SU-DHL-6 (cell line): ENCODE data around the gene IGFBPL1.

Source experiments
- H2AFZ ChIP-seq: fragments of 200-600 bp; sonication (generic); 2 replicates; pipeline ENCODE4 v1.6.1; 2014; ENCODE audit warnings: low read depth, mild to moderate bottlenecking, moderate library complexity, mixed read lengths, antibody characterized with exemption, low read length; ENCODE audit not compliant: severe bottlenecking
- H3F3A ChIP-seq: fragments of 200-600 bp; shearing (Covaris generic); 2 replicates; pipeline ENCODE4 v1.6.0; 2016; ENCODE audit warnings: antibody characterized with exemption, mild to moderate bottlenecking; ENCODE audit not compliant: insufficient read depth
- H3K27ac ChIP-seq: fragments of 200-600 bp; sonication (generic); 2 replicates; pipeline ENCODE4 v1.5.1; 2016; ENCODE audit warnings: low read depth, mild to moderate bottlenecking, low read length, moderate library complexity, mixed read lengths
- H3K27me3 ChIP-seq: fragments of 200-600 bp; sonication (generic), shearing (Covaris generic); 2 replicates; pipeline ENCODE4 v1.6.0; 2014; ENCODE audit warnings: mild to moderate bottlenecking, low read length
- H3K36me3 ChIP-seq: fragments of 200-600 bp; sonication (generic); 2 replicates; pipeline ENCODE4 v1.6.1; 2014; ENCODE audit warnings: mild to moderate bottlenecking, low read length, mixed read lengths
- H3K4me2 ChIP-seq: fragments of 300-600, 200-600 bp; shearing (Covaris generic), sonication (generic); 2 replicates; pipeline ENCODE4 v1.6.0; 2014; ENCODE audit warnings: low read length, low read depth, mild to moderate bottlenecking; ENCODE audit not compliant: poor library complexity, severe bottlenecking
- H3K4me3 ChIP-seq: fragments of 200-600 bp; sonication (generic); 2 replicates; pipeline ENCODE4 v1.5.1; 2014; ENCODE audit warnings: antibody characterized with exemption, low read length, mild to moderate bottlenecking, mixed read lengths; ENCODE audit not compliant: insufficient read depth, poor library complexity, severe bottlenecking
- H3K79me2 ChIP-seq: fragments of 200-600 bp; sonication (generic); 2 replicates; pipeline ENCODE4 v1.6.1; 2014; ENCODE audit warnings: mild to moderate bottlenecking, low read length, moderate library complexity; ENCODE audit not compliant: insufficient read depth
- H3K9ac ChIP-seq: fragments of 200-600 bp; sonication (generic); 2 replicates; pipeline ENCODE4 v1.7.0; 2014; ENCODE audit warnings: mild to moderate bottlenecking, low read length
- H3K9me2 ChIP-seq: fragments of 200-600 bp; sonication (generic); replicated peaks from 2 replicates; pipeline ENCODE4 v1.6.1; 2014; ENCODE audit warnings: low read length; ENCODE audit not compliant: insufficient read depth
- H3K9me3 ChIP-seq: fragments of 200-600 bp; sonication (generic); 2 replicates; pipeline ENCODE4 v1.6.1; 2014; ENCODE audit warnings: low read length, mixed read lengths; ENCODE audit not compliant: insufficient read depth
- H4K20me1 ChIP-seq: fragments of 200-600 bp; sonication (generic); 2 replicates; pipeline ENCODE4 v1.6.1; 2014; ENCODE audit warnings: low read depth, mild to moderate bottlenecking, antibody characterized with exemption, low read length, moderate library complexity, mixed read lengths
- CTCF ChIP-seq: fragments of 200-600 bp; sonication (generic); IDR thresholded peaks from one replicate; pipeline ENCODE4 v1.5.1; 2017; ENCODE audit warnings: antibody characterized with exemption, mild to moderate bottlenecking, low read length, moderate library complexity; ENCODE audit not compliant: insufficient read depth, poor library complexity, severe bottlenecking
- EZH2phosphoT487 ChIP-seq: fragments of 200-600 bp; sonication (generic), shearing (Covaris generic); conservative IDR thresholded peaks from 2 replicates; pipeline ENCODE4 v1.6.1; 2018; ENCODE audit warnings: mild to moderate bottlenecking, antibody characterized with exemption, low read length, moderate library complexity, mixed read lengths

Gene IGFBPL1

DNA sequence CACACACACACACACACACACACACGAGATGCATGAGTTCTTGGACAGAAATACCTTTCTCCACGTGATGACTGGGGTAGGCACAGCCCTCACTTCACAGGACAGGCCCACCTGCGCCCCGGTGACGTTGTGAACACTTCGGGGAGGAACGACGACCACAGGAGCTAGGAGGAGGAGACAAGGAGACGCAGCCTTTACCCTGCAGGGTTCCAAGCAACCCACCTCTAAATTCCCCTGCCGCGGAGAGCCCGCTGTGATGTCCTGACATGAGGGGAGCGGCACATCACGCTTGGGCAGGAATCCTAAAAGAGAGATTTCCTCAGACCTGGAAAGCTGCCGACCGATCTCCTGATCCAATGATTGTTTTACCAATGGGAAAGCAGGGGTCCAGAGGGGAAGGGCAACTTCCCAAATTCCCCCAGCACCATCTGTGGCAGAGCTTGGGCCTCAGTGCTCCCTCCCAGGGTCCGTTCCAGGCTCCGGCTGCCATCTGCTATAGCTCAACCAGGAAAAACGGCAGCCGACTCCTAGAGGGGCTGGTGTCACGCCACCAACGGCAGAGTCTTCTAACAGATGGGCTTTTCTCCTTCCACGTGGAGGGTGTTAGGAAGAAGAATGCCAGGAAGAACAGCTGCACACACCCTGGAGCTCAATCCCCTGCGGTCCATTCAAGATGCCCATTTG lies 10.1 kb downstream of the IGFBPL1 start:
- H3K9me3 ChIP-seq, result no peaks in the 10 kb centered on the region
- no peaks in the 10 kb centered on the region for H3F3A ChIP-seq
- no peak overlapping the region for H3K9ac ChIP-seq
- no peaks in the 10 kb centered on the region for H3K27me3 ChIP-seq
- no peak overlapping the region for H2AFZ ChIP-seq
- H3K9me2 ChIP-seq, result no peaks in the 10 kb centered on the region
- no peaks in the 10 kb centered on the region for H4K20me1 ChIP-seq
- no peak overlapping the region for H3K4me3 ChIP-seq
- TF ChIP-seq EZH2phosphoT487 (no peak), CTCF (no peak)
- H3K27ac ChIP-seq, result no peak overlapping the region
- H3K36me3 ChIP-seq, result no peaks in the 10 kb centered on the region
- no peaks in the 10 kb centered on the region for H3K79me2 ChIP-seq
- no peak overlapping the region for H3K4me2 ChIP-seq

DNA sequence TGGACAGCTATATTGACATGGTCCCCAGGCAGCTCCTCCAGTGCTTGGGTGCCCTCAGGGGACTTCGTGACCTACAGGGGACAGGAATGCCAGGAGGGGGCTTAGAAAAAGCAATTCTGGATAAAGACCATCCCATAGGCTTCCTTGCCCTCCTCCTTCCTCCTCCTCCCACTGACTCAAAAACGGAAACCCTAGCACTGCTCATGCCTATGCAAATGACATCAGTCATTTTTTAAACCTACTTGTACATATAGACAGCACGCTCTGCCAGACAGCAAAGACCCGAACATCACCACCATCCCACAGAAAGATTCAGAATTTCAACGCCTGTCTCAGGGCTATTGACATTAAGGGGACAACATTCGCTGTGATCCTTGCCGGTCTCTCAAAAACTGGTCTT lies 11.0 kb downstream of the IGFBPL1 start:
- H3K79me2 ChIP-seq, result no peaks in the 10 kb centered on the region
- no peak overlapping the region for H3K4me3 ChIP-seq
- H4K20me1 ChIP-seq, result no peaks in the 10 kb centered on the region
- TF ChIP-seq EZH2phosphoT487 (no peak), CTCF (no peak)
- H3K36me3 ChIP-seq, result no peaks in the 10 kb centered on the region
- no peak overlapping the region for H3K9ac ChIP-seq
- H3K9me2 ChIP-seq, result no peaks in the 10 kb centered on the region
- H3K27me3 ChIP-seq, result no peaks in the 10 kb centered on the region
- no peak overlapping the region for H3K4me2 ChIP-seq
- H3K27ac ChIP-seq, result no peak overlapping the region
- H2AFZ ChIP-seq, result no peak overlapping the region
- H3K9me3 ChIP-seq, result no peaks in the 10 kb centered on the region
- no peaks in the 10 kb centered on the region for H3F3A ChIP-seq

DNA sequence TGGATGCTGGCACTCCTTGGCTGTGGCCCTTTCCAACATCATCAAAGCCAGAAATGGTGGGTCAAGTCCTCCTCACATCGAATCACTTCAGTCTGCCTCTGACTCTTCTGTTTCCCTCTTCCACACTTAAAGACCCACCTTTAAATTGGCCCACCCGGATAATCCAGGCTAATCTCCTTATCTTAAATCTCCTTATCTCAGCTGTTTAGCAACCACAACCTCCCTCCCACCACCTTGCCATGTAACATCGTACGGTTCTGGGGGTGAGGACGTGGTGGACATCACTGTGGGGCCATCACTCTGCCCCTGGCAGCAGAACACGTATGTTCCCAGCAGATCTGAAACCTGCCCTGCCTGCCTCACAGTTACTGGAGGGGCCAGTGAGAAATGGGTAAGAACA lies 11.5 kb downstream of the IGFBPL1 start:
- no peaks in the 10 kb centered on the region for H4K20me1 ChIP-seq
- H3K4me3 ChIP-seq, result no peak overlapping the region
- no peak overlapping the region for H3K27ac ChIP-seq
- no peak overlapping the region for H3K4me2 ChIP-seq
- no peaks in the 10 kb centered on the region for H3F3A ChIP-seq
- H3K36me3 ChIP-seq, result no peaks in the 10 kb centered on the region
- TF ChIP-seq EZH2phosphoT487 (no peak), CTCF (no peak)
- H2AFZ ChIP-seq, result no peak overlapping the region
- no peaks in the 10 kb centered on the region for H3K79me2 ChIP-seq
- no peak overlapping the region for H3K9ac ChIP-seq
- no peaks in the 10 kb centered on the region for H3K9me3 ChIP-seq
- no peaks in the 10 kb centered on the region for H3K27me3 ChIP-seq
- no peaks in the 10 kb centered on the region for H3K9me2 ChIP-seq
